Measurements from ENCODE around the gene ENOX1. TPM values are rescaled to one million over a fixed set of nuclear protein-coding genes. Genes with fewer than 3 reads are reported as not detected.

Gene ENOX1
- total RNA-seq, 4 donors from 2014 or later, result 2.2 to 8.9 (median 6.2) TPM

DNA sequence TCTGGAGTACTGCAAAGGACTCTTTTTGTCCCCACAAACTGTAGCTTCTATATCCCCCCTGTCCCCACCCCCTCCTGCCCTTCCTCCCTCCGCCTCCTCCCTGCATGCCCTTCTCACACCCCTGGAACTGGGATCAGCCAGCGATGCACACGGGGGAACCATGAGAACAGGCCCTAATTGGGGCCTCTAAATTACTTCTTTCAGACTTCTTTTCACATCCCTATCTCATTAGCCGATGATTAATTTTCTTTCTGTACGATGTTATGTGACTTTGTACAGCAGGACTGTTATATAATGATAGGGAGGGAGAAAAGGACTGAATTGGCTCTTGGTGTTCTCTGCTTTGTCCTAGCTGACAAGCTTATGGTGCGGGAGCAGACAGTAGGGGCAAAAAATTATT is 415.9 kb downstream of the ENOX1 start:
- ATAC-seq (ENCODE audit: low FRiP score) (no peak), DNase-seq (ENCODE audit: low spot score) (no peak)
- TF ChIP-seq, protein P1, sequence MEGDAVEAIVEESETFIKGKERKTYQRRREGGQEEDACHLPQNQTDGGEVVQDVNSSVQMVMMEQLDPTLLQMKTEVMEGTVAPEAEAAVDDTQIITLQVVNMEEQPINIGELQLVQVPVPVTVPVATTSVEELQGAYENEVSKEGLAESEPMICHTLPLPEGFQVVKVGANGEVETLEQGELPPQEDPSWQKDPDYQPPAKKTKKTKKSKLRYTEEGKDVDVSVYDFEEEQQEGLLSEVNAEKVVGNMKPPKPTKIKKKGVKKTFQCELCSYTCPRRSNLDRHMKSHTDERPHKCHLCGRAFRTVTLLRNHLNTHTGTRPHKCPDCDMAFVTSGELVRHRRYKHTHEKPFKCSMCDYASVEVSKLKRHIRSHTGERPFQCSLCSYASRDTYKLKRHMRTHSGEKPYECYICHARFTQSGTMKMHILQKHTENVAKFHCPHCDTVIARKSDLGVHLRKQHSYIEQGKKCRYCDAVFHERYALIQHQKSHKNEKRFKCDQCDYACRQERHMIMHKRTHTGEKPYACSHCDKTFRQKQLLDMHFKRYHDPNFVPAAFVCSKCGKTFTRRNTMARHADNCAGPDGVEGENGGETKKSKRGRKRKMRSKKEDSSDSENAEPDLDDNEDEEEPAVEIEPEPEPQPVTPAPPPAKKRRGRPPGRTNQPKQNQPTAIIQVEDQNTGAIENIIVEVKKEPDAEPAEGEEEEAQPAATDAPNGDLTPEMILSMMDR (IDR thresholded peaks at IDR 0.05), result no peak

GRCh38 chr13:43369319-43369718 is 417.5 kb downstream of the ENOX1 start:
- ATAC-seq (ENCODE audit: low FRiP score) (no peak), DNase-seq (ENCODE audit: low spot score) (no peak)
- TF ChIP-seq, protein P1 (IDR thresholded peaks at IDR 0.05), result no peak

GRCh38 chr13:43368003-43368402 is 418.8 kb downstream of the ENOX1 start:
- no peak for DNase-seq (ENCODE audit: low spot score)
- TF ChIP-seq, protein P1 (IDR thresholded peaks at IDR 0.05), result no peak
- ATAC-seq (ENCODE audit: low FRiP score), result no peak

DNA sequence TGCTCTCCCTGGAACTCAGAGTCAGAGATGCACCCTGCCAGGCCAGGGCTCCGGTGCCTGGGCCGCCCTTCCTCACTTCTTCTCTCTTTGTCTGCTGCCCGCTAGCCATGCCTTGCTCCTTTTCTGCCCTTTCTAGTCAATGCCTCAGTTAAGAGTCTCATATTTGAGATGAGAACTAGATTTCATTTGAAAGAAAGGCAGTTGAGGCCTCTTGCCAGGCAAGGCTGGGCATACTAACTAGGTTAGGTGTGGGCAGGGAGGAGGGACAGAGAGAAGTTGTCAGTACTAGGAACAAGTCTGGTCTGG is 421.8 kb downstream of the ENOX1 start:
- TF ChIP-seq, protein P1 (IDR thresholded peaks at IDR 0.05), result no peak
- DNase-seq (ENCODE audit: low spot score) (no peak), ATAC-seq (ENCODE audit: low FRiP score) (no peak)

DNA sequence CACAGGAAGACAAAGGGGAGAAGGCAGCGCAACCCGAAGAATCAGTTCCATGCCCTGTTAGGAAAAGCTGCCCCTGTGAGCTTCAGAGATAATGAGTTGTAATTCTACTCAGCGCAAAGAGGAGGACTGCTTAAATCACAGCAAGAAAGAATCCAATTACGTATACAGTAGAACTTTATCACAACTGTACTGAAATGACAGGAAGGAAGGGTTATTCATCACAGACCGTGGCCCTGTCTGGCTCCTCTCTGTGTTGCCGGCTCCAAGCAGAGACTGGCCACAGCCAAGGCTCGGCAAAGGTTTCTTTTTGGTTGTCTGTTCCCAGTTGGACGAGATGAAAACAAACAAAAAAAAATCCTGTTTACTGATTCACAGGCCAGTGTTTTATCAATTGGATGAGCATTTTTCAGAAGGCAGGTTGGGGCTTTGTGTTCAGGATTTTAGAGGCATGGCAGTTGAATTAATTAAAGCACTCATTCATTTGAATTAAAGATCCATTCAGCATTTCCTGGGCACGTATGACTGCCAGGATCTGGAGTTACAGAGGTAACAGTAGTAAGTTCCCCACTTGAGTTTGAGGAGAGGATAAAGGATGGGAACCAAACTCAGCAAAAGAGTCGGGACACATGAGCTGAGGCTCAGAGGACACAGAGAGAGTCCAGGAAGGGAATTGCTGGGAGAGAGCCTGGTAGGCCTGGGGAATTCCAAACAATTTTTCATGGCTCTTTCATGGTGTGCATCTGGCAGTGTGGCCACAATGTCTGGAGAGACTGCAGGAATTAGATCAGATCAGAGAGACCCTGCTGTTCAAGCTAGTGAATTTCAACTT is 422.3 kb downstream of the ENOX1 start:
- DNase-seq (ENCODE audit: low spot score) (no peak), ATAC-seq (ENCODE audit: low FRiP score) (peak; percentile 82)
- TF ChIP-seq, protein P1 (IDR thresholded peaks at IDR 0.05), result no peak

- DNase-seq (ENCODE audit: low spot score) (no peak), ATAC-seq (ENCODE audit: low FRiP score) (peak; percentile 58)
These were observed 423.4 kb downstream of the ENOX1 start for GRCh38 chr13:43363156-43363953.

More at GRCh38 chr13:43363156-43363953, 423.4 kb downstream of the ENOX1 start:
- TF ChIP-seq, protein P1 (IDR thresholded peaks at IDR 0.05), result no peak

Measured in omental fat pad (tissue), 4 donors.